Activated T-cell treated with anti-CD3 and anti-CD28 coated beads, Interleukin-2, amount 50 U/mL, for 1 hour (primary cell): Measurements from ENCODE around the gene SNU13.
"Not testable (repeated sequence)": the region's sequence is repeated elsewhere in the genome, so short reads cannot be mapped to it uniquely, and the experiment has no call there.

Experiments
- DNase-seq: peaks from one replicate; pipeline ENCODE4 v3.0.0-alpha.2; 2020

The SNU13 gene

GRCh38 chr22:41638124-41638523 is 50.5 kb downstream of the SNU13 start:
- DNase-seq = no peak

- not testable (repeated sequence) for DNase-seq
Observed at GRCh38 chr22:41637623-41638022, 51.0 kb downstream of the SNU13 start.

DNA sequence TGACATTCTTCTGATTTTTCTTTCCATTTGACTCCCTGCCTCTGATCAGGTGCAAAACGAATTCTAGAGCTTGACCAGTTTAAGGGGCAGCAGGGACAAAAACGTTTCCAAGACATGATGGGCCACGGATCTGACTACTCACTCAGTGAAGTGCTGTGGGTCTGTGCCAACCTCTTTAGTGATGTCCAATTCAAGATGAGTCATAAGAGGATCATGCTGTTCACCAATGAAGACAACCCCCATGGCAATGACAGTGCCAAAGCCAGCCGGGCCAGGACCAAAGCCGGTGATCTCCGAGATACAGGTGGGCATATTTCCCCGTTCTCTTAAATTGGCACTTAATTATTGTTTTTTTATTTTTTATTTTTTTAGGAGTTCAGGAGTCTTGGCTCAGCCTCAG is 52.2 kb downstream of the SNU13 start:
- DNase-seq = no peak

- not testable (repeated sequence) for DNase-seq
Observed at GRCh38 chr22:41634610-41635009, 54.1 kb downstream of the SNU13 start.

DNA sequence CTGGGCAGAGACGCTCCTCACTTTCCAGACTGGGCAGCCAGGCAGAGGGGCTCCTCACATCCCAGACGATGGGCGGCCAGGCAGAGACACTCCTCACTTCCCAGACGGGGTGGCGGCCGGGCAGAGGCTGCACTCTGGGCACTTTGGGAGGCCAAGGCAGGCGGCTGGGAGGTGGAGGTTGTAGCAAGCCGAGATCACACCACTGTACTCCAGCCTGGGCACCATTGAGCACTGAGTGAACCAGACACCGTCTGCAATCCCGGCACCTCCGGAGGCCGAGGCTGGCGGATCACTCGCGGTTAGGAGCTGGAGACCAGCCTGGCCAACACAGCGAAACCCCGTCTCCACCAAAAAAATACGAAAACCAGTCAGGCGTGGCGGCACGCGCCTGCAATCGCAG is 57.1 kb downstream of the SNU13 start:
- DNase-seq = not testable (repeated sequence)

GRCh38 chr22:41631115-41631514 is 57.6 kb downstream of the SNU13 start:
- not testable (repeated sequence) for DNase-seq

DNA sequence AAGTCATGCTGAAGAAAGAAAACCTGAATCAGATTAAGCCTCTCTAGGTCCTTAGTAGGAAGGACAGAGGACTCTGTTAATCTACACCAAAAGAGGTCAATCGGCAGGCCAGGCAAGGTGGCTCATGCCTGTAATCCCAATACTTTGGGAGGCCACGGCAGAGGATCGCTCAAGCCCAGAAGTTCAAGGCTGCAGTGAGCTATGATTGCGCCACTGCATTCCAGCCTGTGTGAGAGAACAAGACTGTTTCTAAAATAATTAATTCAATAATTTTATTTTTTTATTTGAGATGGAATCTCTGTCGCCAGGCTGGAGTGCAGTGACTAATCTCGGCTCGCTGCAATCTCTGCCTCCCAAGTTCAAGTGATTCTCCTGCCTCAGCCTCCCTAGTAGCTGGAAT is 63.1 kb downstream of the SNU13 start:
- DNase-seq = no peak
